ENCODE measurements around the gene SPARC.

The SPARC gene

DNA sequence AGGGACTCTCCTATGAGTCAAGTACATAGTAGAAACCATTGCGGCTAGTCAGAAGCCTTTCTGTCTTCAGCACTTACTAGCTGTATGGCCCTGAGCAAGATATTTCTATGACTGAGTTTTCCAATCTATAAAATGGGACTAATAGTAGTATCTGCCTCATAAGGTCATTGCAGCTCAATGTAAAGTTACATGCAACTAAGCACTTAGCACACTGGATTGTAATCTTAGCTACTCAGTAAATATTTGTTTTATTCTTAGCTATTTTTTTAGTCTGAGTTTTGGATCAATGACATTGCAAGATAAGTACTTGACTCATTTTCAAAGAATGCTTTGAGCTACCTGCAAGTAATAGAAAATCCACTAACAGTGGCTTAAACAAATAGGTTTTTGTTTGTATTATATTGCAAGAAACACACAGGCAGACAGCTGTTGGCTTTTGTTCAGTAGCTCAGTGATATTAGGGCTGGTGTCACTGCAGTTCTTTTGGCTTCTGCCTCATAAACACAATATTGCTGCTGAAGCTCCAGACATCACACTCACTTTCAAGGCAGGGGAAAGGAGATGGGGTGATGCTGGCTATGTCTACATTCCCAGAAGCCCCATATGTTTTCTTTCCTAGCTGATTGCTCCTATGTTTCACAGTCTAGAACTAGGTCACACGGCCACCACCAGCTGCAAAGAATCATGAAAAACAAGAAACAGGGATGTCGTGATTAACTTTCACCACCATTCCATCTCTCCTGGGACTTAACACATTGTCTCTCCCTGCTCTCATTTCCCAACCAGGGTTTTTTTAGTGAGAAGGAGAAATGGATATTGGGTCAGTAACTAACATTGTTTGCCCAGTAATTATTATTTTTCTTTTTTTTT is 68.6 kb downstream of the SPARC start:
- no peak for DNase-seq

DNA sequence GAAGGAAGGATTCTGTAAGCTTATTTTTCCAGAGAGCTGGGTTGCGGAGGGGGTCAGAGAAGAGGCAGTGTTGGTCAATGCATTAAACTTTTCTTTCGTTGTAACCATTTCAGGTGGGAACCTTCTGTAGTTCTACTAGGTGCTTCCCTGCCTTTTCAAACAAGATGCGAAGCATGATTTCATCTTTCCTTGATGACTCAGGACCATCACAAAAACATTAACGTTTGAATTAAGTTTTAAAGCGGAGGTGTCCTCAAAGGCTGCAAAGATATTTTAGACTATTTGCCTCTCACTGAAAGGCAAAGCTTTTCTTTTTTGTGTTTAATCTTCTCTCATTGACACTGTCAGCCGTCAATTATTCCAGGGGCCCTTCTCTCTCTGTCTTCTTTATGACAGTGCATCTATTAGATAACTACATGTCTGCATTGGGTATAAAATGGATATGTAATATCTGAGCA is 69.3 kb downstream of the SPARC start:
- DNase-seq, result no peak

DNA sequence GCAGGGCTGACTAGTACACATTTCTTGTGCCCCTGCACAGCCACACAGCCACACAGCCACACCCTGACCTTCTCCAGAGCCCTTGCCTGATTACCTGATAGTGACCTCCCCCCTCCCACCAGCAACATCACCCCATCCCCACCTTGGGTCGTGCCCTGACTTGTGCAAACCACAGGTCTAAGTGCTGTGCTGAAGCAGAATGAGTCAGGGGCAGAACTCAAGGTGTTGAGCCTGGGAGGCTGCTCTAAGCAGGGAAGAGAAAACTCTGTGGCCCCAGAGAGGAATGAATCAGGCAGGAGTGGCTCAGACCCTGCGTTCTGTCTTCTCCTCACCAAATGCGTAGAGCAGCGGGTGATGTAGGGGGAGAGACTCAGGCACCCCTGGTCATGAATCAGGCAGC is 71.3 kb downstream of the SPARC start:
- no peak for DNase-seq

DNA sequence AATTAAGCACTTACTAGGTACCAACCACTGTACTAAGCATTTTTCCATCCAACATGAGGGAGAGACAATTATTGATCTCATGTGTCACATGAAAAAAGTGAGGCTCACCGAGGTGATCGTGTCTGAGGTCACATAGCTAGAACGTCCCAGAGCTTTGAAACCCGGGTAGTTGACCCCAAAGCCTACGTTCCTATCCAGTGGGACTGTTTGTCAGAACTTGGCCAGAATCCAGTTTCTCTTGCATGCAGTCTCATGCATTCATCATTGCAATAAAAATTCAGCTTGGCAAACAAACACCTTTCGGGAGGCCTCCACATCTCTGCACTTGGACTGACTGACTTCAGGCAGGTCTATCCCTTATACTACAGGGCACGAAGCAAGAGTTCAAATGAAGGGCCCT is 72.2 kb downstream of the SPARC start:
- DNase-seq, result no peak

DNA sequence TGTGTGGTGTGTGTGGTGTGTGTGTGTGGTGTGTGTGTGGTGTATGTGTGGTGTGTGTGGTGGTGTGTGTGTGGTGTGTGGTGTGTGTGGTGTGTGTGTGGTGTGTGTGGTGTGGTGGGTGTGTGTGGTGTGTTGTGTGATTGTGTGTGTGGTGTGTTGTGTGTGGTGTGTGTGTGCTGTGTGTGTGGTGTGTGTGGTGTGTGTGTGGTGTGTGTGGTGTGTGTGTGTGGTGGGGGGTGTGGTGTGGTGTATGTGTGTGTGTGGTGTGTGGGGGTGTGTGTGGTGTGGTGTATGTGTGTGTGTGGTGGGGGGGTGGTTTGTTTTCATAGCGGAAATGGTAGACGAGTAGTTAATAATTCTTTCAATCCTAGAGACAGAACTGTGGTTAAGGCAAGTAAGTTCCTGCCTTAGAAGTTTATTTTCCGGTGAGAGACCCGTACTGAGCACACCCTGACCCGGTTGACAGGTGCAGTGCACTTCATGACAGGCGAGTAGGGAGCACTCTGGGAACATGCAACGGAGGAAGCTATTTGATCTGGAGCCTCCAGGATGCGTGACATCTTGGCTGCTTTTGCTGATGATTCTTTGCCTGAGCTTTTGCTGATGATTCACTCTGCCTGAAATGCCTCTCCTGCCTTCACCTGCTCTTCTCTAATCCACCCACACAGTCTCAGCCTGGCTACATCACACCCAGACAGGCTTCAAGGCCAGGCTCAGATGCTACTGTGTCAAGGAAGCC is 73.9 kb downstream of the SPARC start:
- no peak for DNase-seq

DNA sequence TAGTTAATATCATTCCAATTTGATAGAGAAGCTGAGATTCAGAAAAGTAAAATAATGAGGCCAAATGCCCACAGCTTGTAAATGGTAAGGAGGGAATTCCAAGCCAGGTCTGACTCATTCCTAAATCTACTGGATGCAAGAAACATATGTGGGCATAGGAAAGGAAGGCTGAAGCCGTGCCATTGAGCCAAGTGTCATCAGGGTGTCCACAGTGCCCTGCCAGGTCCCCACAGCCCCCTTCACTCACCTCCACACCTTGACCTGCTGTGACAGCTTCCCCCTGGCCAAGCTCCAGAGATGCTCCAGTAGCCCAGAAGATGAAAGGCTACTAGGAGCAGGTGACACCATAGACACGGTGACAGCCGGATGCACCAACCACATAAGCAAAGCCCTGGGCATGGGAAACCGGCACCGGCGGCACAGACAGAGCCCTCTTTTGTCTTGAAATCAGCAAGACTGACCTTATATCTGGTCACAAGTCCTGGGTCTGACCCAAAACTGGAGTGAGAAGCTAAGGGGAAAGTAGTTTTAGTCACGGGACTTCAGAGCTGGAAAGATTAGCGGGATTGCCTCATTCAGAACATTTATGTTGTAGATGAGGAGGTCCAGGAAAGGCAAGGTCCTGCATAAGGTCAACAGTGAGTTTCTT is 75.5 kb downstream of the SPARC start:
- DNase-seq, result no peak
